GM19324 (cell line): Measurements from ENCODE around the gene KCNK2.

Source experiments
- ATAC-seq: cut with Tn5 transposase; IDR thresholded peaks from one replicate; pipeline ENCODE4 v1.9.1; 2021; ENCODE audit warnings: mild to moderate bottlenecking, moderate library complexity; ENCODE audit not compliant: unreplicated experiment, low FRiP score

KCNK2 gene

DNA sequence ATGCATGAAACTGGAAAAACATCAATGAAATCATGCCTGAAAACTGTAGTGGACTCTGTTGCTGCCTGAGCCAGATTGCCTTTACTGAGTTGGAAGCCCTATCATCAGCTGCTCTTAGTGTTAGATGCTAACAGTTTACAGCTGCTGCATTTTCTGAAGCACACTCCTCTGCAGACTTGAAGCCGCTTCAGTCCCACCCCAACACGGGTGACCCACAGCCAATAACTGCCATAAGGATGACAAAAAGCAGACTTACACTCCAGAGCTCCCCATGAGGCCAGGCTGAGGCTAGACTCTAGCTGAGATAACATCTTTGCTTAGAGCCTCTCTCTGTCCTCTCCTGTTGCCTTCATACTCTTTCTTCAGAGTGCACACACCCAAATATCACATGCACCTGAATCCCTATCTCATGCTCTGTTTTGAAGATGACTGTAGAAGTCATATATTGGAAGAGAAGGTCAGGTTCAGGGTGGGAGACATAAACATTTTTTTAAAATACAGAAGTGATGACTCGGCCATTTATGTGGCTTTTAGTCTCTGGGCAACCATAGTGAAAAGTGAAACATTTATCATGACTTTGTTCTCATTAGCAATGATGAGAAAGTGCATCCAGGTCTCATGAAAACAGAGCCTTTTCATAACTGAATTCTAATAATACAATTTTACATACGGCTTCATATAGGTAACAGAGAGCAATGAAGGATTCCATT lies 161.0 kb downstream of the KCNK2 start:
- ATAC-seq, result no peak

DNA sequence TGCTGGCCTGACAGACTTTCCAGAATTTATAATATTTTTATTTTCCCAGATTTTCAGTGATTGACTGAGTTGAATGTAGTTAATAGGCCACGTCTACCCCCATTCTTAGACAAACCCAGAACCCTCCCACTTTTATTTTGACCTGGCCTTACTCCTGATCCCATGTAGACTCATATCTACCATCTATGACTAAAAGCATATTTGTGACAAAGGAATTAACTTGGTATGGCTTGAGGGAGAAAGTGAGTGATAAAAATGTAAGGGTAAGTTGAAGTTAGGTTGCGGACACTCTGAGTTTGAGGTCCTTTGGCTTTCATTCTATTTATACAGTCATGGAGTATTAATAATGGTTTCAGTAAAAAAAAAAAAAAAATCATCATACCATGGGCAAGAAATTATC lies 168.4 kb downstream of the KCNK2 start:
- ATAC-seq, result no peak

DNA sequence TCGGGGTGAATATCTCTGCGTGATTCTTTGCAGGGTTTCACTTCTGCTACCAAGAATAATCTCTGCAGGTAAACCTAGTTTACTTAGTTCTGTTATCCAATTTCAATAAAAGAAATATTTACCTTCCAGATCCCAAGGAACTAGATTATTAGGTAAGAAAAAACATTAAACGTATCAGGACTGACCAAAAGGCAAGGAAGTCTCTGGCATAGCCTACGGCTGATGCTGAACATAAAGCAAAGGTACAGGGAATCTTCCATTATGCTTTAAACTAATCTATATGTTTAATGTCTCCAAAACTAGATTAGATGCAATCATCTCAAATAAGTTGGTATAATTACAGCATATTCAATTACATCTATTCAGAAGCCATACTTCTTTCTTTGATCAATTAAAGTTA lies 168.9 kb downstream of the KCNK2 start:
- no peak for ATAC-seq

DNA sequence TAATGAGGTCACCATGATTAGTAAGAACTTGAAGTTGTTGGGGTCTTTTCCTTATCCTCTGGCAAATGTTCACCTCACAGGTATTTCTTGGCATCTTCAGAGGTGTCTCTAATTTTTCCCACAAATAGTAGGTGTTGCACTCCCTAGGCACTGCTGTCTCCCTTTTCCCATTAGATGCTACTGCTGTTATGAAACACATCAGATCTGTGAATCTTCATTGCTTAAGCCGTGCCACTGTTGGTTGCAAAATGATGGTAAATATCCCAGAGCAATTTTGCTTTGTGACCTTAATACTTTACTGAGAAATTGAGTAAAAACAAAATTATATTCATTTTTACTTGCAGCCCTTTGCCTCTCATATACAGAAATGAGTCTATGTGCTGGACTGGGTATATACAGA lies 169.6 kb downstream of the KCNK2 start:
- no peak for ATAC-seq

DNA sequence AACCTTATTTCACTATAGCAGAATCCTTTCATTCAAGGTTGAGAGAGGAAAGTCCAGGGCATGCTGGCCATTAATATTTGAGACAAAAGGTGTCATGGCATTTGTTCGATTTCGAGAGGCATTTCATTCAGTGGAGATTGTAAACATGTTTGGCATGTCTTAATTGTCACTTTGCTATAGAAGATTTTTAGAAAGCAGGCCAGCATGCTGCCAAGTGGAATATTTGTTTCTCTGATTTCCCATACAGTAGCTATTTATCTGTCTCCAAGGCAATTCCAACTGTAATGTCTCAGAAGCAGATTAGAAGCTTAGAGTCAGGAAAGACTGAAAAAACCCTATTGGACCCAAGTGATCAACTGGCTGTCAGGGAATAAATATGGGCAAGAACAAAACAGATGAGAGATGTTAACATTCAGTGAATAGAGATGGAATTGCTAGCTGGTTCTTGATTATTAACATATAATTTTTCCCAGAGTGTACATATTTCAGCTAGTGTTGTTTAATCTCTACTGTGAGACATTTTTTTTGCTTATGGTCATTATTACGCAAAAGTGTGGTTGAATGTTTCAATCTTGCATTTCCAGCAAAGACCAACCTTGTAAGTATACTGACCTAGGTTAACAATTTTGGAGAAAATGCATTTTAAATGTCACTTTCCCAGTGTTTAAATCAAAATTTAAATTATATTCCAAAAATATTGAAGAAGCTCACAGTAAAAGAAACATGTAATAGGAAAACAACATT lies 174.6 kb downstream of the KCNK2 start:
- ATAC-seq, result no peak

DNA sequence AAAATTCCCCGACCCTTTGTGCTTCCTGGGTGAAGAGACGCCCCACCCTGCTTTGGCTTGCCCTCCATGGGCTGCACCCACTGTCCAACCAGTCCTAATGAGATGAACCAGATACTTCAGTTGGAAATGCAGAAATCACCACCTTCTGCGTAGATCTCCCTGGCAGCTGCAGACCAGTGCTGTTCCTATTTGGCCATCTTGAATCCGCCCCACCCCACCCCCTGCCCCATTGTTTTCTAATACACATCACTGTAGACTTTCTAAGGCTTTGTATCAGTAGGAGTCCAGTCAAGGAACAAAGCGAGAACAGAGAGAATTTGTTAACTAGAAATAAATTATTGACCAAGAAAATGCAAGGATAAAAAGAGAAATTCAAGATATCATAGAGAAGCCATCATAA lies 178.2 kb downstream of the KCNK2 start:
- no peak for ATAC-seq

DNA sequence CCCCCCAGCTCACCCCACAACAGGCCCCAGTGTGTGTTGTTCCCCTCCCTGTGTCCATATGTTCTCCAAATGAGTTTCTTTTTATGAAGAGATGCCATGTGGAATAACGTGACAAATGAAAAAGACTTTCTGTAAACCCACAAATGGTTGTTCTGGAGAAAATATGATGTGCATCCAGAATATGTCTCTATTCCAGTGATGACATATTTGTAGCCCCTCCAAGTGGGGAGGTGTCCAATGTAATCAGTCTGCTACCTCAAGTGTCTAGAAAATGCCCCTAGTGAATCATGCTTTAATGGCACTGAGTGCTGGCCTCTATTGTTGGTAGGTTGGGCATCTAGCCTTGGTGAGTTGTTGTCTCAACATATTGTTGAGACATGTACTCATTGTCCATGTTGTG lies 179.6 kb downstream of the KCNK2 start:
- no peak for ATAC-seq

DNA sequence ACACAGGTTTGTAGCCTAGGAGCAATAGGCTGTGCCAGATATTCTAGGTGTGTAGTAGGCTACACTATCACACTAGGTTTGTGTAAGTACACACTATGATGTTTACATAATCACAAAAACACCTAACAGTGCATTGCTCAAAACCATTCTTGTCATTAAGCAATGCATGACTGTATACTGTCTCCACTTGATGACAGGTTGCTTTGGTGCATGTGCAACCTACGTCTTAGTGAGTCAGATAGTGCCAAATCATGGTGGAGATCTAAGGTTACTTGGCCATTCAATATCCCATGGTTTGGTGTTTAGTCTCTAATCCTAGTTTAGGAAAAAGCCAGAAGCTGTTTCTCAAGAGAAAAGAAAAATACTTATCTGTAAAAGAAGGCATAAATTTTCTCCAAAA lies 181.1 kb downstream of the KCNK2 start:
- ATAC-seq, result no peak

DNA sequence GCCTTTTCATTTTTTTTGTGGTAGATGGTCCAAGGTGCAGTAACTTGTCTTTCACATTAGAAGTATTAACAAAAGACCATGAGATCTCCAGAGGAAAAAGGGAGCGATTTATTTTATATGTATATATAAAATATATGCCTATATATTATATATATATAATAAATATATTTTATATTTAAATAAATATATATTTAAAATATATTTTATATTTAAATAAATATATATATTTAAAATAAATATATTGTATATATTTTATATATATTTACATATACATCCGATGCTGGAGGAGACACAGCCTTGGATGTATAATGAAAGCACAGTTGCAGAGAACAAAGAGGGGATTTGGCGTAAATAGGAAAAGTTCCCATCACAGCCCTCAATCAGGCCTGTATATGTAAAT lies 182.1 kb downstream of the KCNK2 start:
- no peak for ATAC-seq

DNA sequence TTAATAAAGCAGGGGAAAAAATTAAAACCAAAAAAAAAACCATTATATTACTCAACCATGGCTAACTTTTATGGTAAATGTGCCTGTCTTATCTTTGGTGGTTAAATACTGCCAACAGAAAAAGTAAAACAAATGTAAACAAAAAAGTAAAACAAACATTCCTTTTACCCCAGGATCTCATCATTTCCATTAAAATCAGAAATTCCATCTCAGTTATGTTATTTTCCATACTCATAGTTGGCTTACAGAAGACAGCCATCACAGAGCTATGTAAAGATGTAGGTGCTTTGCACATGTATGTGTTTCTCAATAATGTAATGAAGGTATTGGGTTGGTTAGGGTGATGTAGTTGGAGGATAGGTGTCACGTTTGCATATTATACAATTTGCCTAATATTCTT lies 185.0 kb downstream of the KCNK2 start:
- no peak for ATAC-seq

DNA sequence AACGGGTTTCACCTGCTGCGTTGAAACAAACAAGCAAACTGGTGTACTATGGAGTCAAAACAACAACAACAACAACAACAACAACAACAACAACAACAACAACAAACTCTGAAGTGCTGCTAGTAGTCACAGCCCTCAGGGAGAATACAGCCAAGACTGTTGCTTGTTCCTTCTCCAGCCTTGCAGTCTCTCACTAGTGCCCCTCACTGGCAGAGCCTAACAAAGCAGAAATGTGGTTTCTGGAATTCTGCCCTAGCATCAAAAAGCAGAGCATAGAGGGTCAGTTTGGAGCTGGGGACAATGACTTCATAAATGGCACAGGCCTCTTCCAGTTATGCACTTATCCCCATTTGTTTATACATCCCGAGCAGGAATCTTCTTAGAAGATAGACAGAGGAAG lies 187.4 kb downstream of the KCNK2 start:
- ATAC-seq, result no peak

DNA sequence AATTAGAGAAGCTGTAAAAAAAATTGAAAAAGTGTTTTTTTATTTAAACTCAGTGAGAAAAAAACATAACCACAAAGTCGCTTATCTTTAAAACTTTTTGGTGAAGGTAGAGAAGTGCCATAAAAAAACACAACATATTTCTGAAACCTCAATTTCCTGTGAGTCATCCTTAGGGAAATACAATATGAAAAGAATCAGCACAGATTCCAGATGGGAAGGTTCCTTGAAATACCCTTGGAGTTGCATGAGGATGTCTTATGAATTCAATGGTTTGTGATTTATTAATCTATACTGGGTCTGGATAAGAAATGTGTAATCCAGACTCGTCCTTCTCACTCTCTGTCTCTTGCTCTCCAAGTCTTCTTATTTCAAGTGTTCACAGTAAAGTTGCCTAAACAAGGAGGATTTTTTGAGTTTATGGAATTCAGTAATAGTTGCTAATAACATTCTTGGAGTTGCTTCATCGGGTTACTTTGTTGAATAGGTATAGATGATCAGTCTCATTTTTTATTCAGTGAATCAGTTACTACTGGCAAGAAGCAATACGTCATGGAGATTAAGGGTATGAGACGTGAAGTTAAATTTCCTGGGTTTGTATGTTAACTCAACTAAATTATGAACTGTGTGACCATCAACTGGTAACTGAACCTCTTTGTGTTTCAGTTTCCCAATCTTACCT lies 191.4 kb downstream of the KCNK2 start:
- no peak for ATAC-seq

DNA sequence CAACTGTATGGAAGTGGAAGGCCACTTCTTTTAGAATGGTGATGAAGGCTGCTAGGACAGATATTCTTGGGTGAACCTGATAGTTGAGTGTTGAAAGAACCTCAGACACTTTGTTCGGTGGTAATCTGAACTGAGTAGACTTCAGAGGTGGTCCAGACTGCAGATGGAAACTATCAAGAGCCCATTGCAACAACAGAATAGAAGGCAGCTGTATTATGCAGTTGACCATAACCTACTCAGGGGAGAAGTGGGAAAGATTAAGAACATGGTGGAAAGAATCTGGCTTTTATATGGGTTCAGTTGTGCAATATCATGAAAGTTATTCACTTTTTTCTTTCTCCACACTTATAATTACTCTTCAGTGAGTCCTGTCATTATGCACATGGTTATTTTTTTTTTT lies 194.0 kb downstream of the KCNK2 start:
- ATAC-seq, result no peak

DNA sequence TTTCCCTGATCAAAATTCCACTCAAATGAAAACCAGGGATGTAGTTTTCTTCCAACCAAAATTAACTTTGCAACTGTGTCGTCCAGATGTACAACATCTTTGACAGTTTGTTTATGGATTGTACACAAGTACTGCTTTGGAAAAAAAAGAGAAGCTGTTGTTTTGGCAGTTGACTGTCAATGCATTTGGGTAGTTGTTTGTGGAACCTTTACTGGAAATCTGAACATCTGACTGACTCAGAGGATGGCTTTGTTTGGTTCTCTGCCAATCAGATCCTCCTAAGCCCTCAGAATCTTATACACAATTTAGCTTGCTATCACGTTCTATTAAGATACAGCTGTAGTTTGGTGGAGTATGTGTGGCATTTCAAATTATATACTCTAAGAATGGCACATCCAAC lies 195.0 kb downstream of the KCNK2 start:
- no peak for ATAC-seq

DNA sequence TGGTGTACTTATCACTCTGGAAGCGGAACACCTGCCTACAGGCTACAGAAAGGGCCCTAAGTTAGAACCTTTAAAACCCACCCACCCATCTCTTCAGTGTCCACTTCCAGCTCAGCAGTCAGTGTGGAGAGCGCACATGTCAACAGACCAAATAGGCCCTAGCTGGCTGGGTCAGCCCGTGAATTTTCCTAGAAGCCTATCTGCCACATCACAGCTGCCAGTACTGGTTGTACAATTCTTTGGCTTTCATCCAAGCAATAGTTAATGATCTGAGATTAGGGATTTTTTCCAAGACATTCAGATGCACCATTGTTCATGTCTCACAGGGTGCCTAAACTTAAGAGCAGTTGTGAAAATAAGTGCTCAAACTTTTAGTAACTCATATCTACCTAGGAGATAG lies 197.1 kb downstream of the KCNK2 start:
- ATAC-seq, result no peak

DNA sequence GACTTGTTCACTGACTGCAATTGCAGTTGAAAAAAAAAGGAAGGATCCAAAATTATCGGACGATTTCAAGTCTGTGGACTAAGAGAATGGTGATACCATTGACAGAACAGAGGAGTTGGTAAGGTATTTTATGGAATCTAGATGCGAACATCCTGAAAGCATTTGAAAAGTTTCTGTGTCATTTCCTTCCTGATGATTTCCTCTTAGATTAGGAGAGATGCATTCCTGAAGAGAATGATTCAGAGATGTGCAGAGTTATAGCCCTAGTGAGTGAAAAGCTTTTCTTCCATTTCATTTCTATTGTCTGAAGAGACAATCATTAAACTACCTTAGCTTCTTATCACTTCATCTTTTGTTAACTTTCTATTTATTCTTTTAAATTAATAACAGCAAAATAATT lies 200.0 kb downstream of the KCNK2 start:
- ATAC-seq, result no peak

DNA sequence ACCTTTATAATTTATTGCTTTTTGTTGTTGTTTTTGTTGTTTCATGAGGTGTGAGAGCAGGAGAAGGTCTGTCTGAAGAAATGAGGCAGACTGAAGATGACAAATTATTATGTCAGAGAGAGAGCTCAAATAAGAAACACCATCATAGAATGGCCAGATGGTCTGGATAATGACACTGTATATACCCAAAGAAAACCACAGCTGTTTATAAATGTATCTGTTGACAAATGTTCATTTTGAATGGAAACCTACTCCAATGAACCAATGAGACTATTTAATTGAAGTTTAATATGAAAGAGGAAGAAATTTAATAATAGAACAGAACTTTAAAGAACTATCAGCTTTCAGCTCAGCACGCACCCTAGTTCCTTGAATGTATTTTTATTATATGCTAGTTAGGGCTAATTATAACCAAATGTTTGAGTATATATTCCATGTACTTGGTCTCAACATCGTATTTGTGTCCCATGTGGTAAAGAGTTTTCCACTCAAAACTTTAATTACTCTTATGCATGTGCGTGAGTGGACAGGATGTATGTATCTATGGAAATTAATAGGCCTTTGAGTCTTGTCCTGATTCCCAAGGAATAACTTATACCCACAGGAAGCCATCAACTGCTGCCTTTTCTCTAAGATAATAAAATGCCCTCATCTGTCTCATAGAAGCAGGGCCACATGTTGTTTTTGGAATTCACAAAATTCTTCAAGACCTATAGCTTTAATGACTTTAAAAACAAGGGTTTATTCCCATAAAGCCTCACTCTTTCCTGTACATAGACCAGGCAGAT lies 202.7 kb downstream of the KCNK2 start:
- ATAC-seq, result no peak
